Ishikawa (cell line): ENCODE data around the gene GTF2A1.

Experiments used
- EP300 ChIP-seq: IDR thresholded peaks from 2 replicates; pipeline ENCODE4 v1.6.1; 2012; ENCODE audit warnings: borderline replicate concordance
- RAD21 ChIP-seq: IDR thresholded peaks from 2 replicates; pipeline ENCODE4 v1.6.1; 2012; ENCODE audit warnings: low read depth
- TAF1 ChIP-seq: IDR thresholded peaks from 2 replicates; pipeline ENCODE4 v1.6.1; 2012; ENCODE audit warnings: low read depth, mild to moderate bottlenecking
- YY1 ChIP-seq: IDR thresholded peaks from 2 replicates; pipeline ENCODE4 v1.6.1; 2012; ENCODE audit warnings: low read depth
- TF ChIP-seq, protein P1 (sequence below): IDR thresholded peaks from 2 replicates; pipeline ENCODE4 v1.6.1; 2012

DNA sequence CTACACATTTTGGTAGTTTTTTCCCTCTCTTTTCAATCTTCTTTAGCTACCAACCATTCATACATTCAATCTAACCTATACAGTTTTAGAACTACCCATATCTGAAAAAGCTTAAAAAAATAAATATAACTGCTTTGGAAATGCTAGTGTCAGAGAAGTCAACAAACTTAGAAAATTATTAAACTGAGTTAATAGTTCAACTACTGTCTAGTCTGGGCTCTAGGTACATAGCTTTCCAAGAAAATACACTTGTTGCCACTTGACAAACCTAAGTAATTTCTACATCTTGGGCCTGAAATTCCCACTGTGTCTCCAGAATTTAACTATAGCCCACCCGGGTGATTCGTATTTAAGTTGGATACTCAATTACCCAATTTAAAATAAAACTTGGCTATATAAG lies 22.1 kb downstream of the GTF2A1 start:
- TF ChIP-seq, protein P1, sequence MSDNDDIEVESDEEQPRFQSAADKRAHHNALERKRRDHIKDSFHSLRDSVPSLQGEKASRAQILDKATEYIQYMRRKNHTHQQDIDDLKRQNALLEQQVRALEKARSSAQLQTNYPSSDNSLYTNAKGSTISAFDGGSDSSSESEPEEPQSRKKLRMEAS: no peak
- TF ChIP-seq EP300 (no peak), TAF1 (no peak), RAD21 (no peak), YY1 (no peak)
